RCC 7860 (cell line): ENCODE measurements around the gene SEPTIN1.

Source experiments
- DNase-seq: peaks from one replicate; pipeline ENCODE4 v3.0.0-alpha.2; 2015; ENCODE audit warnings: low spot score
- FAIRE-seq: peaks from 2 replicates; lab custom pipeline; 2012; peaks lifted over from hg19 to GRCh38; lab: Jason Lieb, UNC

The SEPTIN1 gene, protein sequence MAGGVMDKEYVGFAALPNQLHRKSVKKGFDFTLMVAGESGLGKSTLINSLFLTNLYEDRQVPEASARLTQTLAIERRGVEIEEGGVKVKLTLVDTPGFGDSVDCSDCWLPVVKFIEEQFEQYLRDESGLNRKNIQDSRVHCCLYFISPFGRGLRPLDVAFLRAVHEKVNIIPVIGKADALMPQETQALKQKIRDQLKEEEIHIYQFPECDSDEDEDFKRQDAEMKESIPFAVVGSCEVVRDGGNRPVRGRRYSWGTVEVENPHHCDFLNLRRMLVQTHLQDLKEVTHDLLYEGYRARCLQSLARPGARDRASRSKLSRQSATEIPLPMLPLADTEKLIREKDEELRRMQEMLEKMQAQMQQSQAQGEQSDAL

DNA sequence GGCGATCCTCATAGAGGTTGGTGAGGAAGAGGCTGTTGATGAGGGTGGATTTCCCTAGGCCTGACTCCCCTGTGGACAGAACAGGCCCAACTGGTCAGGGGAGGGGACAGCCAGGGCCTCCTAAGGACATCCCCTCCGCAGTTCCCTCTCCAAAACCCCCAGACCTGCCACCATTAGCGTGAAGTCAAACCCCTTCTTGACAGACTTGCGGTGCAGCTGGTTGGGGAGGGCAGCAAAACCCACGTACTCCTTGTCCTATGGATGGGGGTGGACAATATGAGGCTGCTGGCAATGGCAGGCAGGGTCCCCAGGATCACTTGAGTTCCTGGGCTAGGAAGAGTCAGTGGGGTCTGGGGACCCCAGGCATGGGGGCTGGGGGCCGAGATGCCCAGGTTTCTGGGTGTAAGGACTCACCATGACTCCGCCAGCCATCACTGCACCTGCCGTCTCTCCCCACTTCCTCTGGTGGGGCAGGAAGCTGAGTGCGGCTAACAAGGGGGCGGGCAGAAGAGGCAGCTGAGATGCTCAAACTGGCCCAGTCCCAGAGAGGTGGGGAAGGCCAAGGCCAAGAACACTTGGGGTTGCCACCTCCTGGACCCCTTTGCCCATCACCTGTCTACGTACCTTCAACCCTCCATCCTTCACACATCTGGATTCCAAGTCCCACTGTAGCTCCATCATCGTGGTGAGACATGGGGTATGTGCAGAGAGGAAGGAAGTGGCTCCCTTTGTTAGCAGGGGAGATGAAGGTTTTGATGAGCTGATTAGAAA is at the start of gene SEPTIN1:
Gene SEPTIN1 (minus strand): TSS at position 451 of the 771 bp plus-strand sequence. CDS start 19 bp downstream, at position 432.
- DNase-seq (no peak), FAIRE-seq (no peak)

DNA sequence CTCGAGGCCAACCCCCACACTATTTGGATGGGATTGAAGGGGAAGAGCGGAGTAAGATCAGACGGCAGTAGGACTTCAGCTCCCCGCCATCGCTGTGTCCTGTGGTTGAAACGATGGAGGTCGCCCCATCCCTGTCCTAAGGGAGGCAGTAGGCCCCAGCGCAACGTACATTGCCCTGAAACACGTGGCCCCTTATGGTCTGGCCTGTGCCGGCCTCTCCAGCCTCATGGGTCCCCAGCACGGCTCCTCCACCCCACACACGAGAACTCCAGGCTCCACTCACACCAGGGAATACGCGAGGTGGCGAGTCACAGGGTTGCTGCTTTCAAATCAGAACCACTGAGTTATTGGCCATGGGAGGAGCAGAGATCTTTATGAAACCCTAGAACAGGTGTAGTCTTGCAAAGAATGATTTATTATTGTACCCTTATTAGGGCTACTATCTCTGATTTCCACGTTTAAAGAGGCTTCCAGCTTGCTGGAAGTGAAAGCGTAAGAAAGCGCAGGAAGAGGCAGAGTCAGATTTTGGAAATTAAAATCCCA is 48.1 kb upstream of the SEPTIN1 start:
- FAIRE-seq, result no peak
- no peak for DNase-seq

DNA sequence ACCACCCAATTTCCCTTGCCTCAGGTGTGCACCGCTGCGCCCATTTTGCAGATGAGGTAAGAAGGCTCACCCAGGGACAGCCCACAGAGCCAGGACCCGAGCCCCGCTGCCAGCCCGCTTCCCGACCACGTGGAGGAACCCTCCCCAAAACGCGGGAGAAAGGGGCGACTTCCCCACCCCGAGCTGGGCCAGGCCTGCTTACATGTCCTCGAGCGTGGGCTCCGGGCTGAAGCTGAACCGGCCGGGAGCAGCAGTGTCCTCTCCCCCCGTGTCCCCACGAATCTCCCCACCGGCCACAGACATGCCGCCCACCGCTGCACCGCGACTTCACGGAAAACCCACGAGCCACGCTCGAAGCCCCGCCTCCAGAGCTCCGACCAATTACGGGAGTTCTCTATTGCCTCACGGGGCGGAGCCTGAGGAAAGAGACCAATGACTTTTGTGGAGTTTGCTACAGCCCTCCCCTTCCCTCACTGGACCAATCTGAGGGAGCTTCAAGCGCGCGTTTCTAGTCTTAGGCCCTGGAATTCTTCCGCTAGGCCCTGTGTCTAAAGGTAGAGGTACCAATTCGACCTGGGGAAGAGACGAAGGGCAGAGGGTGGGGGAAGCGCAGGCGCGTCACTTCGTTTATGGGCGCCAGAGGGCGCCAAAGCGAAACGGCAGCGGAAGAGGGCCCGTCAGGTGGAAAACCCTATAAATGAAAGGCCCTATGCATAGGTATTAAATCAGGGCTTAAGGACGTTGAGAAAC is 47.5 kb upstream of the SEPTIN1 start, which contains the start of gene DCTPP1:
Gene DCTPP1 (minus strand): TSS at position 353 of the 750 bp plus-strand sequence. CDS start 50 bp downstream, at position 303.
- FAIRE-seq (peak; percentile 92), DNase-seq (peak; percentile 98)

DNA sequence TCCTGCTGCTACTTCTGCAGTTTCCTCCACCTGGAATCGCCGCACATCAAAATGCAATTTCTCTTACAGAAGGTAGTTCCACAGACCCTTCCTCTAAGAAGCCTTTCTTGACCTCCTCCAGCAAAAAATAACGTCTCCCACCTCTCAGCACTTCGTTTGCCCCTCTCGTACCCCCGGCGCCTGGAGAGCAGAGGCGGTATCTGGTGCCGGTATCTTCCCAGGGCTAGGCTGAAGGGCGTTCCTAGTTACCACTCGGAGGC is 47.0 kb upstream of the SEPTIN1 start:
- DNase-seq (no peak), FAIRE-seq (no peak)

DNA sequence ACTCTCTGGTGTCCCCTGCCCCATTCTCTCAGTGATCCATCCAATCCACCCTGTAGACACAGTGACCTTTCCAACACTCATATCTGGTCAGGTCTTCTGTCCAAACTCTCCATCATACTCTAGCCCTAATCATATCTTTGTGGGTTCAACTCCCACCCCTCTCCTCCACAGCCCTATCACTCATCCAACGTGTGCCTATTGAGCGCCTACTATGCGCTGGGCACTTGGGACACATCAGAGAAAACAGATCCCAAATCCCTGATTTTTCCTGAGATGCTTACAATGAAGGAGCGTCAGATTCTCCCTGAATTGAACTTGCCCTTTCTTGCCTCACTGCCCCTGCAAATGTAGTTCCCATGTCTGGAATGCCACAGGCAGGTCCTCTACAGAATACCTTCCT is 45.7 kb upstream of the SEPTIN1 start:
- FAIRE-seq, result no peak
- DNase-seq, result no peak

DNA sequence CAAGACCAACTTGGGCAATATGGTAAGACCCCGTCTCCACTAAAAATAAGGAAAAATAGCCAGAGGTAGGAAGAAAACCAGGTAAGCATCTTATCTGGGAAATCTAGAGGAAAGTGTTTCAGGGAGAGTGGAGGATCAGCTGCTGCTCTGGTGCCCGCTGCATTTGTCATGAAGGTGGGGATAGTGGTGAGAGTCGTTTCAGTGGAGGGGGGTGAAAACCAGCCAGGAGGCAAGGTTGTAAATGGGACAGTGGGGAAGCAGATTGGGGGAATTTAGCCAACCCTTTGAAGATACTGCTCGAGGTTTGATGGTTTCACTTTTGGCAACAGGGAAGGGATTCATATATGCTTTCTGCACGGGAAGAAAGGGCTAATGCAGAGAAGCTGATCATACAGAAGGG is 38.6 kb upstream of the SEPTIN1 start:
- no peak for FAIRE-seq
- no peak for DNase-seq

DNA sequence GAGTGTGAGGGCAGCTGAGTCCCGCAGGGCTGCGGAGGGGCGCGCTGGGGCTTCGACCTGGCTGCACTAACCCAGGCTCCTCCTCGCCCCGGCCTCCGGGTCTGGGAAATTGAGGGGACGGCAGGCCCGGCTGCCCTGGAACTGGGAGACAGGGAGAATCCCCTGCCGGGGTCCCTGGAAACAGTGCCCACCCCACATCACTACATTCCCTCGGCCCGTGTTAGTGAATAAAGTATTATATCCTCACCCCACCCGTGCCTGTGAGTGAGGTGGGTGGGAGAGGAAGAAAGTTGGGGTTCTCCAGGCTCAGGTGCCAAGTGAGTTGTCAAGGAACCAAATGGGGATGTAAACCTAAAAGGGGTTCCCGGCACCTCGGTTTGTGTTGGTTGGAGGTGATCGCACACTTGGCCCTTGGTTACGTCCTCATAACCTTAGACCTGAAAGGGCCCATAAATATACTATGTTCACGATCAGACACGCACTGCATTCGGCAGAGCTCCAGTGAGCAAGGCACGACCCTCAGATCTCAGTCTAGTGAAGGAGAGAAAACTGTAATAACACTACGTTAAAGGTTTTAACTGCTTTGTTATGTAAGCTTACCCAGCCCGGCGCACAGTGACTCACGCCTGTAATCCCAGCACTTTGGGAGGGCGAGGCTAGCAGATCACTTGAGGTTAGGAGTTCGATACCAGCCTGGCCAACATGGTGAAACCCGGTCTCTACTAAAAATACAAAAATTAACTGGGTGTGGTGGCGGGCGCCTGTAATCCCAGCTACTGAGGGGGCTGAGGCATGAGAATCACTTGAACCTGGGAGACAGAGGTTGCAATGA is 36.2 kb upstream of the SEPTIN1 start:
- no peak for FAIRE-seq
- no peak for DNase-seq

DNA sequence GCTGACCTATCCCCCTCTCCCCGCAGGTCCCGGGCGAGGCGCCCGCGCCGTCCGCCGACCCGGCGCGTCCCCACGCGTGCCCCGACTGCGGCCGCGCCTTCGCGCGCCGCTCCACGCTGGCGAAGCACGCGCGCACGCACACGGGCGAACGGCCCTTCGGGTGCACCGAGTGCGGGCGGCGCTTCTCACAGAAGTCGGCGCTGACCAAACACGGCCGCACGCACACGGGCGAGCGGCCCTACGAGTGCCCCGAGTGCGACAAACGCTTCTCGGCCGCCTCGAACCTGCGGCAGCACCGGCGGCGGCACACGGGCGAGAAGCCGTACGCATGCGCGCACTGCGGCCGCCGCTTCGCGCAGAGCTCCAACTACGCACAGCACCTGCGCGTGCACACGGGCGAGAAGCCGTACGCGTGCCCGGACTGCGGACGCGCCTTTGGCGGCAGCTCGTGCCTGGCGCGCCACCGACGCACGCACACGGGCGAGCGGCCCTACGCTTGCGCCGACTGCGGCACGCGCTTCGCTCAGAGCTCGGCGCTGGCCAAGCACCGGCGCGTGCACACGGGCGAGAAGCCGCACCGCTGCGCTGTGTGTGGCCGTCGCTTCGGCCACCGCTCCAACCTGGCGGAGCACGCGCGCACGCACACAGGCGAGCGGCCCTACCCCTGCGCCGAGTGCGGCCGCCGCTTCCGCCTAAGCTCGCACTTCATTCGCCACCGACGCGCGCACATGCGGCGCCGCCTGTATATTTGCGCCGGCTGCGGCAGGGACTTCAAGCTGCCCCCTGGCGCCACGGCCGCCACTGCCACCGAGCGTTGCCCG is 35.4 kb upstream of the SEPTIN1 start:
- DNase-seq (no peak), FAIRE-seq (no peak)

DNA sequence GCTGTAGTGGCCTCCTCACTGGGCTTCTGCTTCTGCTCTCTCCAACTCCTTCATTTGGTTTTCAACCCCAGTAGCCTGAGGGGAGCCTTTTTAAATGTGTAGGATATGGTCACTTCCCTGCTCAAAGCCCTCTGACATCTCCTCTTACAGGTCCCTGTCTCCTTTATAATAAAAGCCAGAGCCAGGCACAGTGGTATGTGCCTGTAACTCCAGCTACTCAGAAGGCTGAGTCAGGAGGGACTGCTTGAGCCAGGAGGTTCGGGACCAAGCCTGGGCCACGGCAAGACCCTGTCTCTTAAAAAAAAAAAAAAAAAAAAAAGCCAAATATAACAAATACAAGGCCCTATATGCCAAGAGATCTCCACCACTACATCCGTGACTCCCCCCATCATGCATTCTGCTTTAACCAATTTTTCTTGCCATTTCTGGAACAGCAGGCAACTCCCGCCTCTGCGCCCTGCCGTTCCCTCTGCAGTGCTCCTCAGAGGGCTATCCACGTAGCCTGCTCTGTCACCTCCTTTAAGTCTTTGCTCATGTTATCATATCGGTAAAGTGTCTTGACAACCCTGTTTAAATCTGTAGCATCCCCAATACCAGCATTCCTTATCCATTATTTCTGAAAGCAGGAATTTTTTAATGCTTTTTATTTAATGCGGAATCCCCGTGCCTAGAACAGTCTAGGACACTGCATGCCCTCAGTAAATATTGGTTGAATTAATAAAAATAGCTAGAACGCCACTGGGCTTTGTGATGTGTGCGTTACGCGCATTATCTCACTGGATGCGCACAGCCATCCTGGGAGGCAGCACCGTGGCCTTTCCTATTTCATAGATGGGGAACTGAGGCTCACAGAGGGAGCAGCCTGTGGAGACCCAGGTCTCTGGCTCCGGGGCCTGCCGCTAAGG is 34.5 kb upstream of the SEPTIN1 start:
- no peak for FAIRE-seq
- no peak for DNase-seq

DNA sequence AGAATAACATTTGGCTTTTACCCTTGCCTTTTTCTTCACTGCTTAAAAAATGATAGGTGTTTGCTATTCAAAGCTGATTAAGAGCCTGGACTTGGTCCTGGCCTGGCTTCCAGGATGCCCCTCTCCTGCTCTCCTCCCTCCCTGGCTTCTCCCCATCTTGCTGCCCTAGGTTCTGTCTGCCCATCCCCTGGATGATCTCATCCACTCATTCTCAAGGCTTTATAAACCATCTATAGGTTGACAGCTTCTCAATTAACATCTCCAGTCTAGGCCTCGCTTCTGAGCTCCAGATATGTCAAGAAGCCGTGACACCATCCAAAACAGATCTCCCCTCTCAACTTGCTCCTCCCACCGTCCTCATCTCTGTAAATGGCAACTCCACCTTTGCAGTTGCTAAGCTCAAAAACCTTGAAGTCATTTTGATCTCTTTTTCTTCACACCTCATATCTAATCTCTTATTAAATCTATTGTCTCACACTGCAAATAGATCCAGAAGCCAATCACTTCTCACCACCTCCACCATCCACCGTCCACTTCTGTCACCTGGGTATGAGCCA is 33.8 kb upstream of the SEPTIN1 start:
- no peak for DNase-seq
- FAIRE-seq, result no peak

DNA sequence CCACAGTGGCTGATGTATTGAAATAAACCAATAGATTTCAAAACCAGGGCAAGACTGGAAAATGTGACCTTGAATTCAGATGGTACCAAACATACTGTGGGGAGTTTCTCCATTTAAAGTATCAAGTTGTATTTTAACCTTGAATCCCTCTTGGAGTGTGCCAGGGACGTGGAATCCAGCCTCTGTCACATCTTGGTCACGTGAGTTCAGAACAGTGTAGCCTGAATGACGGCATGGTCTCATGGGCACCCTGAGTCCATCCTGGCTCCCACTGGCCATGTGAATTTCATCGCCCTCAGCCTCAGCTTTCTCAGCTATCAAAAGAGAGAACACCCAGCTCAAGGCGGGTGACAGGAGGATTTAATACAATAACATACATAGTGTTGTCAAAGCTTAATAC is 31.8 kb upstream of the SEPTIN1 start:
- no peak for FAIRE-seq
- no peak for DNase-seq

DNA sequence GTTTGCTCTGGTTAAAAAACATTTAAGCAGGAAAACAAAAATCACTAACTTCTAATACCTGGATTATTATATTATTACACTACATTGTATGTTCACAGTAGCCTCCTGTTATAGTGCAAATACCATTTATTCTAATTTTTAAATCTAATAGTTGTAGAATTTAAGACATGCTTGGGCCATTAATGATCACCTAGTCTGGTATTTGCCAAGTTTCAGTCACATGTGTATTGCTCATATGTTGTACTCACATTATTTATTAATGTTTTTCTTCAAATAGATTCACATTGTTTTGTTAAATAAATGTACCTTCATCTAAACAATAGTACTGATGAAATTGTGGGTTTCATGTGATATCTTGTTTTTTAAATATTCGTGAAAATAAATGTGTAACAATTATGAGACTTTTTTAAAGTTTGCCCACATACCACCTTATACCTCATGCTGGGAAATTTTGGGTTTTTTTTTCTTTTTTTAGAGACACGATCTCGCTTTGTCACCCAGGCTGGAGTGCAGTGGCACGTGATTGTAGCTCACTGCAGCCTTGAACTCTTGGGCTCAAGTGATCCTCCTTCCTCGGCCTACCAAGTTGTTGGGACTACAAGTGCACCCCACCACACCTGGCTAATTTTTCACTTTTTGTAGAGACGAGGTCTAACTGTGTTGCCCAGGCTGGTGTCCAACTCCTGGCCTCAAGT is 30.9 kb upstream of the SEPTIN1 start:
- no peak for FAIRE-seq

DNA sequence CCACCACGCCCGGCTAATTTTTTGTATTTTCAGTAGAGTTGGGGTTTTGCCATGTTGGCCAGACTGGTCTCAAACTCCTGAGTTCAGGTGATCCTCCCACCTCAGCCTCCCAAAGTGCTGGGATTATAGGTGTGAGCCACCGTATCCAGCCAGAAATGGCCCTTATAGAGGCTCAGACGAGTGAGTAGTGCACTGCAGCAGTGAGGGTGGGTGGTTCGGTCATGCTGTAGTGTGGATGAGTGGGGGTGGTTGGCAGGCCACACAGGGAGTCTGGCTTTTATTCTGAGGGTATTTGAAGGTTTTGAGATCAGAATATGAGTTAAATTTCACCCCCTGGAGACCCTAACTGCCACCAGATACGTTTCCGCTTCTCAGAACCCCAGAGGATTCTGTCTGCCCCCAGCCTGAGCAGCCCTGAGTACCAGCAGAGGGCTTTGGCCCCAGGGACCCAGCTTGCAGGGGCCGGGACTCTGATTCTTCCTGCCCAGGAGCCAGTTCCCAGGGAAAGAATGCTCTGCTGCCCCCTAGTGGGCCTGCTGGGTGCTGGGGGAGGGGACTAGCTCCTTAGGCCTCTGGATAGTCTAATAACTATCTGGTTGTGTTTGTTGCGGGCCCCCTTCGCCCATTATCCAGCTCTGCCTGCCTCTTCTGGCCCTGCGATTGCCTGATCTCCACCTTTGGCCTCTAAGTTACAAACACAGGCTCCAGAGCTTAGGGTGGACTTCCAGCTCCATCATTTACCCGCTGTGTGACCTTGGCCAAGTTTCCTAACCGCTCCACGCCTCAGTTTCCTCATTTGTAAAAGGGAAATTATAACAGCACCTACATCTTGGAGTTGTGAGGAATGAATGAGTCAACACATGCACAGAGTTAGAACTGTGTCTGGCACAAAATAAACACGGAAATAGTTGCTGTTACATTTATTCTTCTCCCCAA is 27.0 kb upstream of the SEPTIN1 start:
- FAIRE-seq (no peak), DNase-seq (peak; percentile 69)

More for the DNA sequence above, 30.9 kb upstream of the SEPTIN1 start:
- DNase-seq, result no peak

DNA sequence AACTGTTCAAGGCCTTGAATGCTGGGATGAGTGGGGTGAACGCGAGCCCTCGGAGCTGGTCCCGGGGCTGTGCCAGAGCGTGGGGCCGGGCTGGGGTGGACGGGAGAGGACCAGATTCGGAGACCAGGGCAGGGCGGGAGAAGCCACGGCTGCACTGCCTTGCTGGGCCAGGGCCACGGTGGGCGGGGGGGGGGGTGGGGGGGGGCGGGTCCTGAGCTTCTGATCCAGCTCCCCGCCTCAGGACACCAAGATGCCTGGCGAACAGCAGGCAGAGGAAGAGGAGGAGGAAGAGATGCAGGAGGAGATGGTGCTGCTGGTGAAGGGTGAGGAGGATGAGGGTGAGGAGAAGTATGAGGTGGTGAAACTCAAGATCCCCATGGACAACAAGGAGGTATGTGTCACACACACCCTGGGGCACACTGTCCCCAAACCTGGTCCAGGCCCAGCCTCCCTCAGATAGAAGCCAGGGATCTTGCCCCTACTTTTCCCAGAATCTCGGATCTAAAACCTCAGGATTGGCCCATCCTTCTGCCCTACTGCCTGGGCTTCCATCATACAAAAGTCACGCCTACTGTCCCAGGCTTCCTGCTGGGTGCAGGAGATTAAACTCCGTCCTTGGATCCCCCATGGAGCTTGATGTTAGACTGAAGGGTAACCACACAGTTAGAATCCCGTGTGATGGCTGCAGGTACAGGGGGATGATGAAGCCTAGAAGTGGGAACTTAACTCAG is 25.6 kb upstream of the SEPTIN1 start:
- FAIRE-seq (no peak), DNase-seq (no peak)

DNA sequence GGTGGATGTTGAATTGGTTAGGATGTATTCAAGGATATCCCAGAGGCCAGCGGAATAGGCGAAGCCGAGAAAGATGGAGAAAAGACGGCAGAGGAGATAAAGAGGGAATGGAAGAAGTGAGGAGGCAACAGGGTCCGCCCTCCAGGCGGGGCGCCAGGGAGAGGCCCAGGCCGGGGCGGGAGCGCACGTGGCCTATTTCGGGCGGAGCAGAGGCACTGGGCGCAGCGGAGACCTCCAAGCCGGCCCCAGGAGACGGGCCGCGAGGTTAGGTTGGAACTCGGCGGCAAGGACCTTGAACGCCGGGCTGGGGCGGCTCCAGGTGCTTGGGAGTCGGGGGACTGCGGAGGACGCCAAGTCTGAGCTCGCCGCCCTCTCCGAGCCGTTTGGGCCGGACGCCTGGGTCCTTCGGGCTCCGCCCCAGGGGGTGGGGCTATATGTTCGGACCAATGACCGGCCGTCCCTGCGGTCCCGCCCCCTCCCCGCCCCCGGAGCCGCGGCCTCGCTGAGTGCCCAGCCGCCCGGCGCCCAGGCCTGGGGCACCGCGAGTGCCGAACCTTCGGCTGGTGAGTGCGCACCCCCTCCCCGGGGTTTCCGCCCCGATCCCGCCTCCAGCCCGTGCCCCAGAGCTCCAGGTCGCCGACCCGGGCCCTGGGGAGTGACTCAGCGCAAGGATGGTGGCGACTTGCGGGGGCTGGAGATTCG is 24.9 kb upstream of the SEPTIN1 start, which contains the start of gene ZNF771:
Gene ZNF771 (plus strand): TSS at position 505 of the 702 bp plus-strand sequence. CDS start 448 bp downstream, outside the sequence.
- DNase-seq (peak; percentile 45), FAIRE-seq (no peak)
